H1 (cell line): ENCODE data around the gene PNPLA8. TPM values are rescaled to one million over a fixed set of nuclear protein-coding genes. Genes with fewer than 3 reads are reported as not detected.

Experiments
- CBX8 ChIP-seq: fragments of 300-800, 300-1000 bp; sonication (generic); IDR thresholded peaks from 2 replicates; pipeline ENCODE4 v1.7.1; 2016; ENCODE audit warnings: low read depth, low read length, borderline replicate concordance
- CHD1 ChIP-seq: IDR thresholded peaks from 2 replicates; pipeline ENCODE4 v1.6.1; 2012; ENCODE audit warnings: low read depth, low read length, improper control_type of control experiment
- GABPA ChIP-seq: IDR thresholded peaks from 2 replicates; pipeline ENCODE4 v1.6.1; 2011; ENCODE audit warnings: mild to moderate bottlenecking, low read length, moderate library complexity, borderline replicate concordance; ENCODE audit not compliant: insufficient read depth
- SP2 ChIP-seq: IDR thresholded peaks from 2 replicates; pipeline ENCODE4 v1.6.1; 2012; ENCODE audit warnings: mild to moderate bottlenecking, low read length, inconsistent platforms
- polyA plus RNA-seq, 7 experiments: library from polyadenylated mRNA; depleted of rRNA in 3 of 7; stranded (reverse) in 5 of 7; unstranded in 2 of 7; fragments of >200 nt in 5 of 7; fragments of 200-250 nt in 2 of 7; gene quantifications; 1 replicate in 5 of 7; 2 replicates in 1 of 7; 4 replicates in 1 of 7; pipeline versions ENCODE4 v1.2.1 to v1.2.3, GENCODE V29; 2011 to 2013; ENCODE audit warnings: missing spikeins in 2 of 7, mixed read lengths in 2 of 7
- total RNA-seq: library from RNA; stranded (reverse); fragmentation: NEBNext Ultra II Directional; extraction: Animal tissue kit (Norgen Biotek cat#: 25700); gene quantifications from 2 replicates; pipeline ENCODE4 v1.2.1, GENCODE V29; 2021
- TF ChIP-seq, protein P1 (sequence below): IDR thresholded peaks from 2 replicates; pipeline ENCODE4 v1.6.1; 2011; ENCODE audit warnings: low read depth, mild to moderate bottlenecking, low read length; ENCODE audit not compliant: insufficient read depth

PNPLA8 gene
- total and polyA plus RNA-seq, 2 of the 8 experiments (the other 6 are each of a cell fraction or from before 2014, with no cell fraction given): 3.8 to 11.2 TPM

DNA sequence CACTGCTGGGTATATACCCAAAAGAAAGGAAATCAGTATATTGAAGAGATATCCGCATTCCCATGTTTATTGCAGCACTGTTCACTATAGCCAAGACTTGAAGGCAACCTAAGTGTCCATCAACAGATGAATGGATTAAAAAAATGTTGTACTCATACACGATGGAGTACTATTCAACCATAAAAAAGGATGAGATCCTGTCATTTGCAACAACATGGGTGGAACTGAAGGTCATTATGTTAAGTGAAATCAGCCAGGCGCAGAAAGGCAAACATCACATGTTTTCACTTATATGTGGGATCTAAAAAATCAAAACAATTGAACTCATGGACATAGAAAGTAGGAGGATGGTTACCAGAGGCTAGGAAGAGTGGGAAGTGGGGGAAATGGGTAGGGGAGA lies 89.0 kb downstream of the PNPLA8 start (continued):
- TF ChIP-seq CBX8: no peak
- TF ChIP-seq, protein P1, sequence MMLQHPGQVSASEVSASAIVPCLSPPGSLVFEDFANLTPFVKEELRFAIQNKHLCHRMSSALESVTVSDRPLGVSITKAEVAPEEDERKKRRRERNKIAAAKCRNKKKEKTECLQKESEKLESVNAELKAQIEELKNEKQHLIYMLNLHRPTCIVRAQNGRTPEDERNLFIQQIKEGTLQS: no peak
- TF ChIP-seq SP2: no peak
- no peak for TF ChIP-seq CHD1
- no peak for TF ChIP-seq GABPA
- TF ChIP-seq, all 59 proteins: peak for 0
